Spleen (tissue), 11 donors: Measurements from ENCODE around the gene ZBTB7C. TPM values are rescaled to one million over a fixed set of nuclear protein-coding genes. Genes with fewer than 3 reads are reported as not detected.
A peak's percentile ranks its signal among the peaks of the same experiment; 100 is the strongest.

Experiments used
- DNase-seq: peaks from one replicate; pipeline ENCODE4 v3.0.0-alpha.2; 2020
- H3K27ac ChIP-seq, 8 donors: fragments of 200-600 bp; sonication (generic) in 7 of 8; 1 replicate in 4 of 8; 2 replicates in 4 of 8; pipeline versions ENCODE4 v1.5.0 to v1.8.0; 2016 to 2021; ENCODE audit warnings: inconsistent platforms in 4 of 8, mild to moderate bottlenecking in 4 of 8, moderate library complexity in 1 of 8
- H3K27me3 ChIP-seq, 7 donors: fragments of 200-600 bp; sonication (generic) in 6 of 7; replicated peaks in 1 of 7; 1 replicate in 4 of 7; 2 replicates in 3 of 7; pipeline versions ENCODE4 v1.5.0 to v1.8.0; 2016 to 2021; ENCODE audit warnings: inconsistent platforms in 3 of 7, mild to moderate bottlenecking in 1 of 7
- H3K36me3 ChIP-seq, 6 donors: fragments of 200-600 bp; sonication (generic) in 5 of 6; 1 replicate in 4 of 6; 2 replicates in 2 of 6; pipeline versions ENCODE4 v1.5.0 to v1.8.0; 2016 to 2021; ENCODE audit warnings: inconsistent platforms in 2 of 6
- H3K4me1 ChIP-seq, 6 donors: fragments of 200-600 bp; sonication (generic) in 5 of 6; 1 replicate in 3 of 6; 2 replicates in 3 of 6; pipeline versions ENCODE4 v1.5.0 to v1.8.0; 2016 to 2021; ENCODE audit warnings: inconsistent platforms in 3 of 6
- H3K4me3 ChIP-seq, 8 donors: fragments of 200-600 bp; sonication (generic) in 7 of 8; 1 replicate in 4 of 8; 2 replicates in 4 of 8; pipeline versions ENCODE4 v1.5.0 to v1.8.0; 2016 to 2021; ENCODE audit warnings: inconsistent platforms in 4 of 8, mild to moderate bottlenecking in 4 of 8, moderate library complexity in 2 of 8
- H3K9me3 ChIP-seq, 8 donors: fragments of 200-600 bp; sonication (generic) in 7 of 8; 1 replicate in 4 of 8; 2 replicates in 4 of 8; pipeline versions ENCODE4 v1.5.0 to v1.8.0; 2016 to 2021; ENCODE audit warnings: inconsistent platforms in 4 of 8
- POLR2A ChIP-seq, 3 donors: fragments of 450-650 bp; IDR thresholded peaks; one replicate each; pipeline ENCODE4 v1.5.1; 2017; ENCODE audit warnings: antibody characterized with exemption in 3 of 3, mild to moderate bottlenecking in 1 of 3
- POLR2AphosphoS5 ChIP-seq, 3 donors: sonication (generic); formaldehyde crosslinking; IDR thresholded peaks; one replicate each; pipeline ENCODE4 v1.5.1; 2017; ENCODE audit warnings: antibody characterized with exemption in 3 of 3
- WGBS, 5 donors: extraction: QIAGEN DNeasy Blood & Tissue Kit in 3 of 5; methylation state at CpG; one replicate each; pipeline versions ENCODE4 v1.1.5 to v1.1.7; 2013 to 2018; 5-methylcytosine and 5-hydroxymethylcytosine counted together
- intact Hi-C: fragments of 100-400 bp; cut with DNase I; formaldehyde crosslinking; loops from one replicate; pipeline ENCODE4 v1.15.0; 2023; ENCODE audit warnings: low total_unique reads
- polyA plus RNA-seq, 3 donors: library from polyadenylated mRNA; stranded (reverse); fragments of 200-250 nt; gene quantifications; one replicate each; pipeline ENCODE4 v1.2.1, GENCODE V29; 2013
- total RNA-seq, 7 donors: library from RNA; depleted of rRNA in 3 of 7; stranded (reverse); fragments of >200 nt in 3 of 7; fragmentation: NEBNext Ultra II Directional in 4 of 7; extraction: Animal tissue kit (Norgen Biotek cat#: 25700) in 4 of 7; gene quantifications; one replicate each; pipeline versions ENCODE4 v1.1.0 to v1.2.1, GENCODE V29; 2016 to 2021
- TF ChIP-seq, protein P1 (sequence below), 11 experiments: fragments of 200-600 bp in 7 of 11; fragments of 450-650 bp in 4 of 11; sonication (generic) in 4 of 11; IDR thresholded peaks in 8 of 11; conservative IDR thresholded peaks in 3 of 11; 1 replicate in 7 of 11; 2 replicates in 4 of 11; pipeline versions ENCODE4 v1.4.0 to v1.8.0; 2016 to 2021; ENCODE audit warnings: antibody characterized with exemption in 11 of 11, inconsistent platforms in 4 of 11, mild to moderate bottlenecking in 1 of 11
- donor health status: healthy with polysubstance abuse.
- donor health status: DM: no; HTN: no; CAD: no; lungs with moderate emphysema.
- donor health status: DM: no; HTN: no; CAD: no.
- donor health status: Bipolar disorder and iron deficiency.
- donor health status: healthy.
- donor health status: DM: no; HTN: no; CAD: no.
- donor health status: DM: yes; HTN: yes; CAD: no.

The ZBTB7C gene
- total and polyA plus RNA-seq, 10 donors = 1.00 to 64.2 (median 18.8) TPM

DNA sequence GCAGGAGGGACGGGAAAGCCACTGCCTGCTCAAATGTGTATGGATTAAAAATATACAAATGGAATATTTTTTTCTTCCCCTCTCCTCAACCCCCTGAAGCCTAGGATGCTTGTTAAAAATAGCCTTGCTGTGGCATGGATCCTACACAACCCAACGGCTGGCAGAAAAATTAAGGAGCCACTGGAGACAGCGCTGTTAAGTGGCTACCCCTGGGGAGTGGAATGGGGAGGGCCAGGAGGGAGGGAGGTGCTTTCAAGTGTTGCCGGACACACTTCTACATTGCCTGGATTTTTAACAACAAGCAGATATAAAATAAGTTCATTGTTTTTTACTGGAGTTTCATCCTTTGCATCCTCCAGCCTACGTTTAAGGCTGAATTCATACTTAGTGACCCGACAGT, 66.6 kb downstream of the ZBTB7C start:
- Histone ChIP-seq H3K36me3 (no peaks in the 10 kb centered on the region), H3K4me3 (no peak overlapping the region), H3K4me1 (peaks cover 0 to 60% (median 19%) of the 10 kb centered on the region in 6 donors), H3K27me3 (no peaks in the 10 kb centered on the region), H3K27ac (peak overlapping the region in 1 of 8 donors; percentile 16), H3K9me3 (no peaks in the 10 kb centered on the region)
- TF ChIP-seq POLR2A (IDR thresholded peaks at IDR 0.05) (no peak), POLR2AphosphoS5 (IDR thresholded peaks at IDR 0.05) (no peak)
- TF ChIP-seq, protein P1, sequence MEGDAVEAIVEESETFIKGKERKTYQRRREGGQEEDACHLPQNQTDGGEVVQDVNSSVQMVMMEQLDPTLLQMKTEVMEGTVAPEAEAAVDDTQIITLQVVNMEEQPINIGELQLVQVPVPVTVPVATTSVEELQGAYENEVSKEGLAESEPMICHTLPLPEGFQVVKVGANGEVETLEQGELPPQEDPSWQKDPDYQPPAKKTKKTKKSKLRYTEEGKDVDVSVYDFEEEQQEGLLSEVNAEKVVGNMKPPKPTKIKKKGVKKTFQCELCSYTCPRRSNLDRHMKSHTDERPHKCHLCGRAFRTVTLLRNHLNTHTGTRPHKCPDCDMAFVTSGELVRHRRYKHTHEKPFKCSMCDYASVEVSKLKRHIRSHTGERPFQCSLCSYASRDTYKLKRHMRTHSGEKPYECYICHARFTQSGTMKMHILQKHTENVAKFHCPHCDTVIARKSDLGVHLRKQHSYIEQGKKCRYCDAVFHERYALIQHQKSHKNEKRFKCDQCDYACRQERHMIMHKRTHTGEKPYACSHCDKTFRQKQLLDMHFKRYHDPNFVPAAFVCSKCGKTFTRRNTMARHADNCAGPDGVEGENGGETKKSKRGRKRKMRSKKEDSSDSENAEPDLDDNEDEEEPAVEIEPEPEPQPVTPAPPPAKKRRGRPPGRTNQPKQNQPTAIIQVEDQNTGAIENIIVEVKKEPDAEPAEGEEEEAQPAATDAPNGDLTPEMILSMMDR (IDR thresholded peaks at IDR 0.05 in 8 of 11, conservative IDR thresholded peaks at IDR 0.05 in 3 of 11) = no peak
- intact Hi-C loops = no loop called here
- no peak for DNase-seq
- WGBS, 5 donors = 59 to 79% (median 67%) methylated on average over 6 of the region's 6 CpGs

DNA sequence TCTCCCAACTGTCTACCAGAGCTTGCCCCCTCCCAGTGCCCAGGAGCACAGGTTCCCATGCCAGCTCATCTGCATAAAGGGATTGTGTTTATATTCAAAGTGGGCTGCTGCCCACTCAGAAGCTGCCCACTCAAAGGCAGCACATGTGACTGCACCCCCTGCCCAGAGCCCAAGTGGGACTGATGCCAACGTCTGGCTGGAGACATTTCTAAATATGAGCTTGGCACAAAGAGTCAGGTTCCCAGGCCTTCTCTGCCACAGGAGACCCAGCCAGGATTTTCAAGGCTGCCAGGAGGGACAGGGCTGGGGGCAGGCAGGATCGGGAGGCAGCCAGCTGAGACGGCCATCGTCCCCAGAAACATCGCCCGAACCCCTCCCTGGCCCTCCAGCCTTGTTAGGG, 67.1 kb downstream of the ZBTB7C start:
- no peaks in the 10 kb centered on the region for H3K36me3 ChIP-seq
- DNase-seq = peak; percentile 56
- TF ChIP-seq POLR2A (IDR thresholded peaks at IDR 0.05) (no peak), POLR2AphosphoS5 (IDR thresholded peaks at IDR 0.05) (no peak)
- TF ChIP-seq, protein P1 (IDR thresholded peaks at IDR 0.05 in 8 of 11, conservative IDR thresholded peaks at IDR 0.05 in 3 of 11) = no peak
- peak overlapping the region in 1 of 8 donors; percentile 16 for H3K27ac ChIP-seq
- whole genome bisulfite sequencing, 5 donors = 59 to 68% (median 63%) methylated on average over 3 to 6 of the region's 6 CpGs; no CpG with 5 or more reads in 1 of the 5 donors
- no peaks in the 10 kb centered on the region for H3K27me3 ChIP-seq
- intact Hi-C loops = no loop called here
- H3K4me1 ChIP-seq = peaks cover 0 to 60% (median 19%) of the 10 kb centered on the region in 6 donors
- H3K4me3 ChIP-seq = no peak overlapping the region
- no peaks in the 10 kb centered on the region for H3K9me3 ChIP-seq

DNA sequence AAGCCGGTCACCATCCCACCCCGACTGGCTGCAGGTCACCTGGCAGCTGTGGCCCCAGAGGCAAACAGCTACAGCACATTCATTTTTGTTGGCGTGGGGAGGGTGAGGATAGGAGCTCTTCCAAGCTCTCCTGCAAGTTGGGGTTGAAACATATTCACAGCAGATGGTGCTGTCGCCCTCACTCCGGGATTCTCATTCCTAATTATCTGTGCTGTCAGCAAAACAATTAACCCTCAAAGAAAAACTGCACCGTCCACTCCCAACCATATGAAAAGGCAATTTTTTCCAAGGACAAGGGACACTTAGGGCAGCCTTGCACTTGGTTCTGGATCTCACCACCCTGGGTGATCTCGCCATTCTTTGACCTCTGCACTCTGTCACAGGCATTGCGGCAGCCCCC, 68.6 kb downstream of the ZBTB7C start:
- 63 to 68% (median 66%) methylated on average over 7 to 8 of the region's 8 CpGs for WGBS, 5 donors
- Histone ChIP-seq H3K9me3 (no peaks in the 10 kb centered on the region), H3K27ac (no peak overlapping the region), H3K4me1 (peaks cover 0 to 61% (median 19%) of the 10 kb centered on the region in 6 donors), H3K4me3 (no peak overlapping the region), H3K27me3 (no peaks in the 10 kb centered on the region), H3K36me3 (no peaks in the 10 kb centered on the region)
- TF ChIP-seq, protein P1 (IDR thresholded peaks at IDR 0.05 in 8 of 11, conservative IDR thresholded peaks at IDR 0.05 in 3 of 11) = peak in 1 of 11 experiments; percentile 13
- TF ChIP-seq POLR2A (IDR thresholded peaks at IDR 0.05) = no peak
- intact Hi-C loops = no loop called here
- DNase-seq = no peak

DNA sequence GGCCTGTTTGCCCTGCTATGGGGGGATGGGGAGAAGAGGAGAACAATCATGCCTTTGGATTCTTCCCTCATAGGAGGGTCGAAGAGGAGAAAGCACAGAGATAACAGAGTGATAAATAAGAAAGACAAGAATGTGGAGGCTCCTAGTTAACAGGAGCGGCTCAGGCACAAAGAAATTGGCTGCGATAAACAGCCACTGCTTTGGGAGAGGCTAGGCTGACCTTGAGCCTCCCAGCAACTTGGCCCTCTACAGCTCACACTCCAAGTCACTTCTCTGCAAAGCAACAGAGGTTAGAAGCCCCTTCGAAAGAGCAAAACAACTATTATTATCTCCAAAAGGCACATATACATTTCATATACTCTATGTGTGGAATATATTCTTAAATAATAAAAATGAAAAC, 69.5 kb downstream of the ZBTB7C start:
- 64 to 82% (median 65%) methylated on average over 4 of the region's 4 CpGs for WGBS, 5 donors
- Histone ChIP-seq H3K27me3 (no peaks in the 10 kb centered on the region), H3K27ac (no peak overlapping the region), H3K4me3 (no peak overlapping the region), H3K36me3 (no peaks in the 10 kb centered on the region), H3K4me1 (peaks cover 0 to 54% (median 14%) of the 10 kb centered on the region in 6 donors), H3K9me3 (no peaks in the 10 kb centered on the region)
- no peak for TF ChIP-seq POLR2AphosphoS5 (IDR thresholded peaks at IDR 0.05)
- no peak for TF ChIP-seq POLR2A (IDR thresholded peaks at IDR 0.05)
- TF ChIP-seq, protein P1 (IDR thresholded peaks at IDR 0.05 in 8 of 11, conservative IDR thresholded peaks at IDR 0.05 in 3 of 11) = no peak
- intact Hi-C loops = no loop called here
- no peak for DNase-seq
